Erythroblast (primary cell): ENCODE results near the gene APOL4.

Source experiments
- GATA1 ChIP-seq: IDR thresholded peaks from 2 replicates; pipeline ENCODE4 v1.6.1; 2011; ENCODE audit warnings: low read depth, mild to moderate bottlenecking, control low read depth, low read length, moderate library complexity
- POLR2A ChIP-seq: IDR thresholded peaks from 2 replicates; pipeline ENCODE4 v1.6.1; 2011; ENCODE audit warnings: mild to moderate bottlenecking, low read length

DNA sequence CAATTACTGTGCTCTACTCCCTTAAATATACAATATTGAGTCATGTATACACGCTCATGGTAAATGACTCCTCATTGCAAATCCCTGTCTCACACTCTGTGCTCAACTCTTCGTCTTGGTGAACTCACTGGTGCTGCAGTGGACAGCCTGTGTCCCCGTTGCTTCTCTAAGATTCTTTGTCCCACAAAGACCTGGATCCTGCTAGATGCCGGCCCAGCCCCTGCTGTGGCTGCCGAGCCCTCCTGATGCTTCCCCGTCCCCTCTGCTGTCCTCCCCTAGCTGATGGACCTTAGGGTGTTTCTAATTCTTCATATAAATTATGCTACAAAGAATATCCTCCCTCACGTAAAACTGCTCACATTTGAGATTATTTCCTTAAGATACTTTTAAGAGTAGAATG lies 32.2 kb upstream of the APOL4 start:
- TF ChIP-seq POLR2A (no peak), GATA1 (no peak)
